ENCODE results near the gene RNU2-63P. TPM values are rescaled to one million over a fixed set of nuclear protein-coding genes. Genes with fewer than 3 reads are reported as not detected.

The RNU2-63P gene
- total and polyA plus RNA-seq, 4 donors: 3.9 TPM; not detected in 3

- peaks cover 5 to 37% (median 13%) of the 10 kb centered on the region in 5 donors for H3K4me1 ChIP-seq (ENCODE audit: control insufficient read depth in 5 of 5, insufficient read depth in 5 of 5, low read length in 5 of 5)
- WGBS, 2 donors: 0% methylated on average over 58 to 77 of the region's 77 CpGs
Measured at GRCh38 chr2:88055371-88056128, 39.2 kb upstream of the RNU2-63P start, which contains the start of gene KRCC1. KRCC1 (minus strand) TSS chr2:88055783; CDS start chr2:88028563, 27,220 bp downstream.

GRCh38 chr2:88054782-88055370 lies 38.5 kb upstream of the RNU2-63P start:
- DNase-seq (peak in 2 of 3 donors; percentile 59 to 63), ATAC-seq (ENCODE audit: insufficient read depth, low FRiP score) (peak; percentile 5)
- Histone ChIP-seq H3K4me1 (ENCODE audit: control insufficient read depth in 5 of 5, insufficient read depth in 5 of 5, low read length in 5 of 5) (peaks cover 7 to 42% (median 13%) of the 10 kb centered on the region in 5 donors), H3K9me3 (ENCODE audit: control insufficient read depth in 4 of 4, insufficient read depth in 3 of 4, low read length in 3 of 4) (no peaks in the 10 kb centered on the region), H3K4me3 (peak overlapping the region; percentile 79), H3K36me3 (ENCODE audit: control insufficient read depth in 4 of 4, insufficient read depth in 4 of 4, low read length in 4 of 4) (no peaks in the 10 kb centered on the region), H3K27ac (ENCODE audit: low read depth in 1 of 2, low read length in 1 of 2) (peak overlapping the region; percentile 99), H3K9ac (ENCODE audit: insufficient read depth in 1 of 2, low read length in 2 of 2) (peak overlapping the region; percentile 88), H3K27me3 (ENCODE audit: control insufficient read depth in 3 of 3, insufficient read depth in 3 of 3, low read length in 2 of 3) (no peaks in the 10 kb centered on the region)
- 24% methylated on average over 25 of the region's 25 CpGs for WGBS, 2 donors
- no peak for TF ChIP-seq CTCF (IDR thresholded peaks at IDR 0.05; ENCODE audit: control extremely low read depth, extremely low read depth)

More at GRCh38 chr2:88055371-88056128, 39.2 kb upstream of the RNU2-63P start, which contains the start of gene KRCC1:
- H3K4me3 ChIP-seq: peak within 1 kb of the TSS; percentile 79
- H3K9ac ChIP-seq (ENCODE audit: insufficient read depth in 1 of 2, low read length in 2 of 2): peak within 1 kb of the TSS; percentile 88
- no peak for TF ChIP-seq CTCF (IDR thresholded peaks at IDR 0.05; ENCODE audit: control extremely low read depth, extremely low read depth)
- H3K27me3 ChIP-seq (ENCODE audit: control insufficient read depth in 3 of 3, insufficient read depth in 3 of 3, low read length in 2 of 3): no peaks in the 10 kb centered on the region
- H3K36me3 ChIP-seq (ENCODE audit: control insufficient read depth in 4 of 4, insufficient read depth in 4 of 4, low read length in 4 of 4): no peaks in the 10 kb centered on the region
- H3K9me3 ChIP-seq (ENCODE audit: control insufficient read depth in 4 of 4, insufficient read depth in 3 of 4, low read length in 3 of 4): no peaks in the 10 kb centered on the region
- ATAC-seq (ENCODE audit: insufficient read depth, low FRiP score) (peak; percentile 95), DNase-seq (peak; percentile 96 to 99 (median 96))
- H3K27ac ChIP-seq (ENCODE audit: low read depth in 1 of 2, low read length in 1 of 2): peak within 1 kb of the TSS; percentile 99

GRCh38 chr2:88053934-88054781 lies 37.8 kb upstream of the RNU2-63P start:
- no peaks in the 10 kb centered on the region for H3K27me3 ChIP-seq (ENCODE audit: control insufficient read depth in 3 of 3, insufficient read depth in 3 of 3, low read length in 2 of 3)
- WGBS, 2 donors: 40 to 44% methylated on average over 10 of the region's 10 CpGs
- ATAC-seq (ENCODE audit: insufficient read depth, low FRiP score) (no peak), DNase-seq (peak in 2 of 3 donors; percentile 8 to 14)
- H3K4me1 ChIP-seq (ENCODE audit: control insufficient read depth in 5 of 5, insufficient read depth in 5 of 5, low read length in 5 of 5): peaks cover 7 to 47% (median 13%) of the 10 kb centered on the region in 5 donors
- H3K4me3 ChIP-seq: peak overlapping the region; percentile 79
- no peak for TF ChIP-seq CTCF (IDR thresholded peaks at IDR 0.05; ENCODE audit: control extremely low read depth, extremely low read depth)
- H3K27ac ChIP-seq (ENCODE audit: low read depth in 1 of 2, low read length in 1 of 2): peak overlapping the region; percentile 99
- peaks cover 0 to 2% (median 1%) of the 10 kb centered on the region in 4 donors for H3K36me3 ChIP-seq (ENCODE audit: control insufficient read depth in 4 of 4, insufficient read depth in 4 of 4, low read length in 4 of 4)
- H3K9ac ChIP-seq (ENCODE audit: insufficient read depth in 1 of 2, low read length in 2 of 2): peak overlapping the region; percentile 88
- no peaks in the 10 kb centered on the region for H3K9me3 ChIP-seq (ENCODE audit: control insufficient read depth in 4 of 4, insufficient read depth in 3 of 4, low read length in 3 of 4)
